HepG2 (cell line): Measurements from ENCODE around the gene MCU. TPM values are rescaled to one million over a fixed set of nuclear protein-coding genes. Genes with fewer than 3 reads are reported as not detected.

Experiments
- ATAC-seq: fragments of 200-7000 bp; cut with Tn5 transposase; 3 replicates; pipeline ENCODE4 v1.9.1; 2020; ENCODE audit warnings: mild to moderate bottlenecking, moderate library complexity
- BruUV-seq: library from RNA; stranded (reverse); fragments of 400-500 nt; replicated peaks from 2 replicates; lab custom pipeline; 2021; lab: Mats Ljungman, UMichigan
- CTCF ChIA-PET: fragments of 300-600 bp; formaldehyde crosslinking; extraction: SDS; loops from one replicate; lab custom pipeline; 2021; ENCODE audit warnings: low total read pairs, inconsistent platforms, low intra/inter-chr PET ratio; lab: Yijun Ruan, JAX
- POLR2A ChIA-PET: fragments of 350-600 bp; sonication (Branson Sonifier 250); formaldehyde crosslinking; loops from one replicate; lab custom pipeline; 2020; ENCODE audit warnings: antibody characterized with exemption, inconsistent platforms; lab: Yijun Ruan, JAX
- DNase-seq: peaks from one replicate; pipeline ENCODE4 v3.0.0-alpha.2; 2015; ENCODE audit warnings: low spot score
- FAIRE-seq: peaks from 3 replicates; lab custom pipeline; 2011; peaks lifted over from hg19 to GRCh38; lab: Jason Lieb, UNC
- H2AFZ ChIP-seq: one replicate; pipeline ENCODE4 v1.6.1; 2011; ENCODE audit warnings: low read length, inconsistent platforms
- H3K27ac ChIP-seq: fragments of 300-600 bp; 3 replicates; pipeline ENCODE4 v1.8.0; 2011; ENCODE audit warnings: mixed run types, mild to moderate bottlenecking, mixed read lengths, low read length, inconsistent platforms; ENCODE audit not compliant: insufficient read depth; ENCODE audit errors: extremely low read length
- H3K27me3 ChIP-seq, 2 experiments: fragments of 200-600 bp in 1 of 2; 2 replicates in 1 of 2; 3 replicates in 1 of 2; pipeline versions ENCODE4 v1.6.0 to v1.8.0; 2011; ENCODE audit warnings: low read length in 2 of 2, mild to moderate bottlenecking in 2 of 2, moderate library complexity in 2 of 2, inconsistent platforms in 1 of 2; ENCODE audit not compliant: insufficient read depth in 2 of 2, control insufficient read depth in 1 of 2
- H3K36me3 ChIP-seq, 2 experiments: fragments of 200-600 bp in 1 of 2; replicated peaks in 1 of 2; 2 replicates in 1 of 2; 3 replicates in 1 of 2; pipeline versions ENCODE4 v1.5.1 to v1.8.0; 2011; ENCODE audit warnings: low read length in 2 of 2, inconsistent platforms in 1 of 2; ENCODE audit not compliant: insufficient read depth in 2 of 2, control insufficient read depth in 1 of 2
- H3K4me1 ChIP-seq: 2 replicates; pipeline ENCODE4 v1.5.1; 2012; ENCODE audit warnings: low read length, inconsistent platforms; ENCODE audit not compliant: insufficient read depth
- H3K4me2 ChIP-seq: 2 replicates; pipeline ENCODE4 v1.6.0; 2011; ENCODE audit warnings: low read depth, low read length, inconsistent platforms
- H3K4me3 ChIP-seq, 3 experiments: fragments of 200-600 bp in 1 of 3; sonication (generic), shearing (Covaris generic) in 1 of 3; replicated peaks in 1 of 3; 2 replicates each; pipeline ENCODE4 v1.5.1; 2011 to 2016; ENCODE audit warnings: low read length in 3 of 3, inconsistent platforms in 2 of 3, low read depth in 2 of 3, mild to moderate bottlenecking in 2 of 3, control low read depth in 1 of 3, mixed read lengths in 1 of 3; ENCODE audit not compliant: insufficient read depth in 1 of 3
- H3K79me2 ChIP-seq: one replicate; pipeline ENCODE4 v1.6.1; 2011; ENCODE audit warnings: low read length, inconsistent platforms; ENCODE audit not compliant: insufficient read depth
- H3K9ac ChIP-seq: 2 replicates; pipeline ENCODE4 v1.6.0; 2011; ENCODE audit warnings: mild to moderate bottlenecking, low read depth, low read length, inconsistent platforms; ENCODE audit not compliant: insufficient read depth
- H3K9me3 ChIP-seq: 2 replicates; pipeline ENCODE4 v1.5.1; 2012; ENCODE audit warnings: mild to moderate bottlenecking, low read length
- H4K20me1 ChIP-seq: 2 replicates; pipeline ENCODE4 v1.6.0; 2011; ENCODE audit warnings: inconsistent platforms, mild to moderate bottlenecking, low read length, moderate library complexity; ENCODE audit not compliant: insufficient read depth
- HNF4A ChIP-seq: sonication (generic); formaldehyde crosslinking; IDR thresholded peaks from 2 replicates; pipeline ENCODE4 v1.4.0; 2020; ENCODE audit warnings: missing genetic modification reagents
- ISX ChIP-seq: sonication (generic); formaldehyde crosslinking; conservative IDR thresholded peaks from 2 replicates; pipeline ENCODE4 v1.5.0; 2020; ENCODE audit warnings: missing genetic modification reagents
- NFE2 ChIP-seq: sonication (generic); formaldehyde crosslinking; IDR thresholded peaks from 2 replicates; pipeline ENCODE4 v1.4.0; 2020; ENCODE audit warnings: missing genetic modification reagents
- NFYB ChIP-seq: sonication (generic); formaldehyde crosslinking; IDR thresholded peaks from 2 replicates; pipeline ENCODE4 v1.4.0; 2020; ENCODE audit warnings: missing genetic modification reagents
- NFYC ChIP-seq: IDR thresholded peaks from 2 replicates; pipeline ENCODE4 v1.6.1; 2016; ENCODE audit warnings: missing genetic modification reagents, missing compliant biosample characterization
- SMC3 ChIP-seq: IDR thresholded peaks from 2 replicates; pipeline ENCODE4 v1.6.1; 2011; ENCODE audit warnings: low read length, improper control_type of control experiment
- TAF1 ChIP-seq: sonication (generic); formaldehyde crosslinking; IDR thresholded peaks from 2 replicates; pipeline ENCODE4 v1.4.0; 2020; ENCODE audit warnings: missing genetic modification reagents
- TMF1 ChIP-seq: sonication (generic); formaldehyde crosslinking; IDR thresholded peaks from 2 replicates; pipeline ENCODE4 v1.8.1; 2022; ENCODE audit warnings: low read depth, missing genetic modification reagents
- ZBTB8A ChIP-seq: sonication (generic); formaldehyde crosslinking; IDR thresholded peaks from 2 replicates; pipeline ENCODE4 v1.4.0; 2020; ENCODE audit warnings: mild to moderate bottlenecking, low read depth, missing genetic modification reagents, borderline replicate concordance
- ZC3H4 ChIP-seq: sonication (generic); formaldehyde crosslinking; IDR thresholded peaks from 2 replicates; pipeline ENCODE4 v1.4.0; 2020; ENCODE audit warnings: missing genetic modification reagents, borderline replicate concordance
- ZNF670 ChIP-seq: sonication (generic); formaldehyde crosslinking; IDR thresholded peaks from 2 replicates; pipeline ENCODE4 v1.8.0; 2022; ENCODE audit warnings: mild to moderate bottlenecking, missing genetic modification reagents, borderline replicate concordance
- WGBS: methylation state at CpG from one replicate; pipeline ENCODE4 v1.1.6; 2017; ENCODE audit warnings: low lambda C conversion rate; 5-methylcytosine and 5-hydroxymethylcytosine counted together
- in situ Hi-C: cut with HindIII; loops from 2 replicates; pipeline ENCODE4 v1.10.0; 2017; ENCODE audit warnings: low pct_unique_long_range_greater_than_20kb; ENCODE audit not compliant: extremely low pct_ligation_motif_present
- intact Hi-C: fragments of 100-400 bp; cut with micrococcal nuclease; formaldehyde crosslinking; loops from one replicate; pipeline ENCODE4 v1.10.0; 2022; ENCODE audit not compliant: unreplicated experiment
- polyA plus RNA-seq, 8 experiments: library from polyadenylated mRNA; depleted of rRNA in 3 of 8; stranded (reverse) in 7 of 8; unstranded in 1 of 8; fragments of >200 nt; fragmentation: Illumina TruSeq in 4 of 8; extraction: Trizol in 4 of 8; gene quantifications; 2 replicates each; pipeline versions ENCODE4 v1.2.1 to v1.2.3, GENCODE V29; 2011 to 2016; ENCODE audit warnings: low read depth in 4 of 8, missing spikeins in 1 of 8, mixed read lengths in 1 of 8; ENCODE audit not compliant: insufficient read depth in 1 of 8
- total RNA-seq, 5 experiments: library from RNA; depleted of rRNA; stranded (reverse); fragments of >200 nt; fragmentation: Illumina TruSeq; extraction: Trizol; gene quantifications; 2 replicates each; pipeline ENCODE4 v1.2.3, GENCODE V29; 2016; ENCODE audit warnings: low read depth in 1 of 5
- TF ChIP-seq, protein P1 (sequence below): sonication (generic); formaldehyde crosslinking; IDR thresholded peaks from 2 replicates; pipeline ENCODE4 v1.4.0; 2020; ENCODE audit warnings: mild to moderate bottlenecking, missing genetic modification reagents
- TF ChIP-seq, protein P2 (sequence below): sonication (generic); formaldehyde crosslinking; IDR thresholded peaks from 2 replicates; pipeline ENCODE4 v1.5.0; 2020; ENCODE audit warnings: mild to moderate bottlenecking, missing genetic modification reagents, moderate library complexity

Gene MCU
- total and polyA plus RNA-seq, 2 of the 13 experiments (the other 11 are each of a cell fraction or from before 2014, with no cell fraction given): 25.9 to 64.5 TPM

DNA sequence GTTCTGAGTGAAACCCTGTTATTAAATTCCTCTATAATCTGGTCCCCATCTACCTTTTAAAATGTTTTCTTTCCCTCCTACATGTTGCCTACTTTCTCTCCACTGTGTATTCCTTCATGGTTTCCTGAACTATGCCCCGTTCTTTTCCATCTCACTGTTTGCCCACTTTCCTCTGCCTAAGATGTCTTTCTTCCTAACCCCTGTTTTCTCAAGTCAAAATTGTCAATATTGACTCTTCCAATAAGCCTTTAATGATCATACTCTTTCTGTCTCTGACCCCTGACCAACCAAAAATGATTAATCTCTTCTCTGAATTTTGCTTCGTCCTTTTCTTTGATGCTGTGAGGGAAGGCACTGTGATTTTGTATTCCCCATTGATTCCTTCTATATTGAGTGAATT is 171.0 kb downstream of the MCU start (continued):
- TF ChIP-seq ZNF670 (CRISPR knock-in tag) (no peak), ISX (CRISPR knock-in tag) (no peak), NFYC (CRISPR knock-in tag) (no peak), TMF1 (no peak), HNF4A (CRISPR knock-in tag) (peak; percentile 17; the same call in 1 of the 2 replicates), ZBTB8A (CRISPR knock-in tag) (no peak), ZC3H4 (CRISPR knock-in tag) (no peak), NFYB (no peak)

DNA sequence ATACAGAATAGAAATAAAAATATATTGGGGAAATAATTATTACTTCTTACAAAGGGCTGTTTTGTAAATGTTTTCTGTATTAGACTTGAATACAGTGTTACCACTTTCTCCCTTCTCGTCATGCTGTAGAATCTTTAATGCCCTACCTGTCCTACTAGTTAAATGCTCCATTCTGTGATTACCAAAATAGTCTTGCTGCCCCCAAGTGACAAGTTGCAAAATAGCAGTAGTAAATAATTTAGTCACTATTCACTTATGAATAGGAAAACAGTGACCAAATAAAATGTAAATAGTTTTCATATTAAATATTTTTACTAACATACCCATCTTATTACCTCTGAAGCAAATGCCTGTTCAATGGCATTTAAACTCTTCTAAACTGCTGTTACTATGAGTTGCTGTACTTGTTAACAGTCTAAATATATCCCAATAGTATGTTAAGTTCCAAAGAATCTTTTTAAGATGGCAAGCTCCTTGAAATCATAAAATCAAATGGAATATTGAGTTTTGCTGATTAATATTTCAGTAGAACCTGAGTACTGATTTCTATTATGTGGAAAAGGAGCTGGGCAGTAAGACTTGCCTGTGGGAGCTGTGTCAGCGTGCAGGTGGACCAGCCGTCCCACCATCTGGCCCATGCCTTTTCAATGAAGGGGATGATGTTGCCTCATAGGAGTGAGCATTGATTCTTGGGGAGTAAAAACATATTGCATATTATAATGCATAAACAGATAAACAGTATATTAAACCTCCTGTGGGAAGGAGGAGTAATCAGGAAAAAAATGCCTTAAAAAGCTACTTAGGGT is 183.5 kb downstream of the MCU start:
- ChIA-PET CTCF (interaction anchor here (2.0 kb wide), 1 partner anchor 511 kb away, joined by 7 read pairs; no protein-coding TSS in a partner anchor), POLR2A (no interaction called here)
- Histone ChIP-seq H3K27ac (no peak overlapping the region), H4K20me1 (no peaks in the 10 kb centered on the region), H3K9me3 (no peaks in the 10 kb centered on the region), H3K79me2 (no peaks in the 10 kb centered on the region), H3K27me3 (no peaks in the 10 kb centered on the region), H3K4me3 (no peak overlapping the region), H3K36me3 (peaks cover 3 to 15% of the 10 kb centered on the region in 2 experiments; a peak in 3 of 5 replicates), H3K9ac (no peak overlapping the region), H2AFZ (no peak overlapping the region), H3K4me2 (no peak overlapping the region), H3K4me1 (no peaks in the 10 kb centered on the region)
- FAIRE-seq: peak; percentile 23
- WGBS: 94% methylated on average over 3 of the region's 3 CpGs
- peak; percentile 18 for DNase-seq
- BruUV-seq: no TSS peak
- 0 out of 3 replicates have a peak, but pooled peaks have one; percentile 28 for ATAC-seq
- in situ Hi-C loops: no loop called here
- intact Hi-C loops: loop anchor here (1.0 to 5.0 kb wide), 2 partner anchors 183 to 511 kb away; partner anchors contain the start of gene MCU
- TF ChIP-seq SMC3 (0 out of 2 replicates have a peak, but pooled peaks have one; percentile 30), NFE2 (CRISPR knock-in tag) (no peak), TAF1 (no peak)
- TF ChIP-seq, protein P1, sequence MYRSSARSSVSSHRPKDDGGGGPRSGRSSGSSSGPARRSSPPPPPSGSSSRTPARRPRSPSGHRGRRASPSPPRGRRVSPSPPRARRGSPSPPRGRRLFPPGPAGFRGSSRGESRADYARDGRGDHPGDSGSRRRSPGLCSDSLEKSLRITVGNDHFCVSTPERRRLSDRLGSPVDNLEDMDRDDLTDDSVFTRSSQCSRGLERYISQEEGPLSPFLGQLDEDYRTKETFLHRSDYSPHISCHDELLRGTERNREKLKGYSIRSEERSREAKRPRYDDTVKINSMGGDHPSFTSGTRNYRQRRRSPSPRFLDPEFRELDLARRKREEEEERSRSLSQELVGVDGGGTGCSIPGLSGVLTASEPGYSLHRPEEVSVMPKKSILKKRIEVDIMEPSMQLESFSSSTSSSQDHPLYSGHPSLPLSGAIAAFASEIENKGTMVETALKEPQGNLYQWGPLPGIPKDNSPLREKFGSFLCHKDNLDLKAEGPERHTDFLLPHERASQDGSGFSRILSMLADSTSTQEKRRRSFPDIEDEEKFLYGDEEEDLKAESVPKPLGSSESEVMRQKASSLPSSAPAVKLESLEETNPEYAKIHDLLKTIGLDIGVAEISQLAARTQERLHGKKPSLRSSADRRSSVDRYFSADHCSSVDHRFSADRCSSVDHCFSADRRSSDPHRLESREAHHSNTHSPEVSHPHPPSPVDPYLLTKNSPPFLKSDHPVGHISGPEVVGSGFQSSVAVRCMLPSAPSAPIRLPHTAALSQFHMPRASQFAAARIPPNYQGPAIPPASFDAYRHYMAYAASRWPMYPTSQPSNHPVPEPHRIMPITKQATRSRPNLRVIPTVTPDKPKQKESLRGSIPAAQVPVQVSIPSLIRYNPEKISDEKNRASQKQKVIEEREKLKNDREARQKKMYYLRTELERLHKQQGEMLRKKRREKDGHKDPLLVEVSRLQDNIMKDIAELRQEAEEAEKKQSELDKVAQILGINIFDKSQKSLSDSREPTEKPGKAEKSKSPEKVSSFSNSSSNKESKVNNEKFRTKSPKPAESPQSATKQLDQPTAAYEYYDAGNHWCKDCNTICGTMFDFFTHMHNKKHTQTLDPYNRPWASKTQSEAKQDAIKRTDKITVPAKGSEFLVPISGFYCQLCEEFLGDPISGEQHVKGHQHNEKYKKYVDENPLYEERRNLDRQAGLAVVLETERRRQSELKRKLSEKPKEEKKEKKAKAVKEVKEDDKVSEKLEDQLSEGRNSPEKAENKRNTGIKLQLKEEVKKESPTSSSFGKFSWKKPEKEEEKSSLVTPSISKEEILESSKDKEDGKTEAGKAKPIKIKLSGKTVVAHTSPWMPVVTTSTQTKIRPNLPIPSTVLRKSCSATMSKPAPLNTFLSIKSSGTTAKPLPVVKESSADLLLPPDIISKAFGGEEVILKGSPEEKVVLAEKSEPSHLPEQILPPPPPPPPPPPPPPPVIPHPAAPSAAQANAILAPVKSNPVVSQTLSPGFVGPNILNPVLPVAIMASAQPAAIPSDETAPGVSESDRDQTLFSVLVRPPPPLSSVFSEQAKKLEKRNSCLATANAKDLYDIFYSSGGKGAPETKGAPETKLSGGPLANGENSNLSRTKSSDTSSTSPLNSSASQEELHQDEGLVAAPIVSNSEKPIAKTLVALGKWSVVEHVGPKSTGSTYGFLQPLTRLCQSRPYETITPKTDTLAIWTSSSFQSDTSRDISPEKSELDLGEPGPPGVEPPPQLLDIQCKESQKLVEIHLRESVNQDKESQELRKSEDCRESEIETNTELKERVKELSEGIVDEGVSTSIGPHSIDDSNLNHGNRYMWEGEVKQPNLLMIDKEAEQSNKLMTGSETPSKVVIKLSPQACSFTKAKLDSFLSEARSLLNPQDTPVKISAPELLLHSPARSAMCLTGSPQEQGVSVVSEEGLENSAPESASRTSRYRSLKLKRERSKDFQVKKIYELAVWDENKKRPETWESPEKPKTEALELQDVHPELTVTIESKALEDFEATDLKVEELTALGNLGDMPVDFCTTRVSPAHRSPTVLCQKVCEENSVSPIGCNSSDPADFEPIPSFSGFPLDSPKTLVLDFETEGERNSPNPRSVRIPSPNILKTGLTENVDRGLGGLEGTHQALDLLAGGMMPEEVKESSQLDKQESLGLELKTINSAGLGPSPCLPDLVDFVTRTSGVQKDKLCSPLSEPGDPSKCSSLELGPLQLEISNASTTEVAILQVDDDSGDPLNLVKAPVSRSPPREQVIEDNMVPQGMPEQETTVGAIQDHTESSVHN (CRISPR knock-in tag): no peak
- TF ChIP-seq, protein P2, sequence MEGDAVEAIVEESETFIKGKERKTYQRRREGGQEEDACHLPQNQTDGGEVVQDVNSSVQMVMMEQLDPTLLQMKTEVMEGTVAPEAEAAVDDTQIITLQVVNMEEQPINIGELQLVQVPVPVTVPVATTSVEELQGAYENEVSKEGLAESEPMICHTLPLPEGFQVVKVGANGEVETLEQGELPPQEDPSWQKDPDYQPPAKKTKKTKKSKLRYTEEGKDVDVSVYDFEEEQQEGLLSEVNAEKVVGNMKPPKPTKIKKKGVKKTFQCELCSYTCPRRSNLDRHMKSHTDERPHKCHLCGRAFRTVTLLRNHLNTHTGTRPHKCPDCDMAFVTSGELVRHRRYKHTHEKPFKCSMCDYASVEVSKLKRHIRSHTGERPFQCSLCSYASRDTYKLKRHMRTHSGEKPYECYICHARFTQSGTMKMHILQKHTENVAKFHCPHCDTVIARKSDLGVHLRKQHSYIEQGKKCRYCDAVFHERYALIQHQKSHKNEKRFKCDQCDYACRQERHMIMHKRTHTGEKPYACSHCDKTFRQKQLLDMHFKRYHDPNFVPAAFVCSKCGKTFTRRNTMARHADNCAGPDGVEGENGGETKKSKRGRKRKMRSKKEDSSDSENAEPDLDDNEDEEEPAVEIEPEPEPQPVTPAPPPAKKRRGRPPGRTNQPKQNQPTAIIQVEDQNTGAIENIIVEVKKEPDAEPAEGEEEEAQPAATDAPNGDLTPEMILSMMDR (CRISPR knock-in tag): peak; percentile 59
